HFFc6 (cell line): Measurements from ENCODE around the gene ASPN. TPM values are rescaled to one million over a fixed set of nuclear protein-coding genes. Genes with fewer than 3 reads are reported as not detected.
A peak's percentile ranks its signal among the peaks of the same experiment; 100 is the strongest.

Experiments
- DNase-seq: peaks from one replicate; pipeline ENCODE4 v3.0.0-alpha.2; 2018
- H3K27ac Mint-ChIP-seq: 2 replicates; pipeline ENCODE4 v1.8.0; 2020; ENCODE audit warnings: mild to moderate bottlenecking, mixed read lengths
- H3K27me3 Mint-ChIP-seq: 2 replicates; pipeline ENCODE4 v1.8.0; 2021; ENCODE audit warnings: mild to moderate bottlenecking, moderate library complexity, mixed read lengths; ENCODE audit not compliant: insufficient read depth
- H3K36me3 Mint-ChIP-seq: 2 replicates; pipeline ENCODE4 v1.8.0; 2021; ENCODE audit warnings: low read depth, mixed read lengths
- H3K4me1 Mint-ChIP-seq: 2 replicates; pipeline ENCODE4 v1.8.0; 2020; ENCODE audit warnings: low read depth, mixed read lengths
- H3K4me3 Mint-ChIP-seq: 2 replicates; pipeline ENCODE4 v1.8.0; 2020; ENCODE audit warnings: mild to moderate bottlenecking, moderate library complexity, mixed read lengths
- H3K9me3 Mint-ChIP-seq: 2 replicates; pipeline ENCODE4 v1.8.0; 2020; ENCODE audit warnings: mild to moderate bottlenecking, mixed read lengths
- CTCF ChIP-seq: fragments of 200-600 bp; sonication (generic); IDR thresholded peaks from 2 replicates; pipeline ENCODE4 v1.5.0; 2021; ENCODE audit warnings: antibody characterized with exemption, mild to moderate bottlenecking
- total RNA-seq, 6 experiments: library from RNA; stranded (reverse); fragmentation: NEBNext Ultra II Directional; extraction: Animal tissue kit (Norgen Biotek cat#: 25700); gene quantifications; 2 replicates in 1 of 6; 3 replicates in 5 of 6; pipeline ENCODE4 v1.2.3, GENCODE V29; 2021

Gene ASPN
- total RNA-seq, 6 experiments from 2014 or later, result 4.0 to 6.7 (median 4.6) TPM

GRCh38 chr9:92457576-92457975 lies 24.7 kb downstream of the ASPN start:
- no peaks in the 10 kb centered on the region for H3K9me3 Mint-ChIP-seq
- peaks cover 4% of the 10 kb centered on the region for H3K4me1 Mint-ChIP-seq
- no peaks in the 10 kb centered on the region for H3K36me3 Mint-ChIP-seq
- H3K4me3 Mint-ChIP-seq, result no peak overlapping the region
- no peaks in the 10 kb centered on the region; the same call in none of the 2 replicates for H3K27me3 Mint-ChIP-seq
- H3K27ac Mint-ChIP-seq, result no peak overlapping the region
- no peak for DNase-seq
- TF ChIP-seq CTCF, result no peak

- no peaks in the 10 kb centered on the region for H3K4me1 Mint-ChIP-seq
- no peaks in the 10 kb centered on the region for H3K9me3 Mint-ChIP-seq
- peak; percentile 51 for TF ChIP-seq CTCF
- H3K36me3 Mint-ChIP-seq, result no peaks in the 10 kb centered on the region
- no peak overlapping the region for H3K27ac Mint-ChIP-seq
- DNase-seq, result no peak
- no peak overlapping the region for H3K4me3 Mint-ChIP-seq
- H3K27me3 Mint-ChIP-seq, result no peaks in the 10 kb centered on the region; the same call in 1 of the 2 replicates
Observed at GRCh38 chr9:92455217-92455616, 27.1 kb downstream of the ASPN start.

- H3K9me3 Mint-ChIP-seq, result no peaks in the 10 kb centered on the region
- no peak overlapping the region for H3K27ac Mint-ChIP-seq
- H3K36me3 Mint-ChIP-seq, result no peaks in the 10 kb centered on the region
- TF ChIP-seq CTCF, result no peak
- peaks cover 8% of the 10 kb centered on the region; the same call in 1 of the 2 replicates for H3K4me1 Mint-ChIP-seq
- no peak overlapping the region for H3K4me3 Mint-ChIP-seq
- peaks cover 5% of the 10 kb centered on the region for H3K27me3 Mint-ChIP-seq
- no peak for DNase-seq
Observed at GRCh38 chr9:92446536-92446935, 35.8 kb downstream of the ASPN start.

GRCh38 chr9:92444841-92445240 lies 37.5 kb downstream of the ASPN start:
- H3K4me1 Mint-ChIP-seq, result peaks cover 15% of the 10 kb centered on the region
- H3K9me3 Mint-ChIP-seq, result no peaks in the 10 kb centered on the region
- H3K4me3 Mint-ChIP-seq, result no peak overlapping the region
- no peak for TF ChIP-seq CTCF
- H3K36me3 Mint-ChIP-seq, result no peaks in the 10 kb centered on the region
- H3K27me3 Mint-ChIP-seq, result peaks cover 5% of the 10 kb centered on the region
- DNase-seq, result no peak
- no peak overlapping the region for H3K27ac Mint-ChIP-seq

GRCh38 chr9:92440751-92441046 lies 41.6 kb downstream of the ASPN start:
- no peak for TF ChIP-seq CTCF
- no peak overlapping the region for H3K27ac Mint-ChIP-seq
- no peaks in the 10 kb centered on the region; the same call in 1 of the 2 replicates for H3K27me3 Mint-ChIP-seq
- DNase-seq, result no peak
- no peaks in the 10 kb centered on the region for H3K36me3 Mint-ChIP-seq
- H3K4me3 Mint-ChIP-seq, result no peak overlapping the region
- no peaks in the 10 kb centered on the region for H3K9me3 Mint-ChIP-seq
- H3K4me1 Mint-ChIP-seq, result peaks cover 13% of the 10 kb centered on the region
